LoVo (cell line): ENCODE measurements around the gene DBX1.
"Not testable (repeated sequence)": the region's sequence is repeated elsewhere in the genome, so short reads cannot be mapped to it uniquely, and the experiment has no call there.

Experiments used
- DNase-seq: peaks from one replicate; pipeline ENCODE4 v3.0.0-alpha.2; 2016; ENCODE audit warnings: low spot score

The DBX1 gene

DNA sequence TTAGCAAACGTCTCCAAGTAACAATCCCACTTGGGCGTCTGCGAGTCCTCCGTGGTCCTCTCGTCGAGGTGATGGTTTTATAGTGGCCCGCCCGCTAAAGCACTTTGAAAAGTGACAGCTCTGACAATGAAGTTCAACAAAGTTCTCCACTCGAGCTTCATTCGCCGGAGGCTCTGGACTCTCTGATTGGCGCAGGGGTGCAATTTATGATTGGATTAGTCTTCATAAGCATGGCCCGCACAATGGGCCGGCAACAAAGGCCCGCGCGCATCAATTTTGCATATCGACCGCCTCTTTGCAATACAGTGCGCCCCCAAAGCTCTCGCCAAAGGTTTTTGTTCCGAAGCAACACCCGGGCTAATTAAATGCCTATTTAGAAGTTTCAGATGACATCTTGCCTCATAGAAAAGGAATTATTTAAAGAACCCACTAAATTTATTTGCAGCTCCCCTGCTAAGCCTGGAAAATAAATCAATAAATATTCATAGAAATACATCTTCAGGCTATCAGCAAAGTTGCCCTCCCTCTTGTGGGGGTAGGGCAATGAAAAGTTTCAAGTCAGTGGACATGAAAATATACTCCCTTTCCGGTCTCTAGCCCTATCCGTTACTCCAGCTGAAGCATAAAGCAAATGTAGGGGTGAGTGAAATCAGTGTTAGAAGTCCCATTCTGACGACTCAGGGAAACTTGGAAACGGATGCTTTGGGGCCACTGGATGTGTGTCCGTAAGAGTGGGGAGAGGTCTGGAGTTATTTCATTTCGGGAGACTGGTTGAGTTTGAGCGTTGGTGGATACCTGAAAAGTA, at the start of gene DBX1:
DBX1 (minus strand) TSS at position 51 of the 805 bp plus-strand sequence. CDS start 151 bp downstream, outside the sequence.
- DNase-seq: no peak

GRCh38 chr11:20208622-20209111, 48.4 kb upstream of the DBX1 start:
- DNase-seq: no peak

- no peak for DNase-seq
Measured at GRCh38 chr11:20207781-20208621, 47.7 kb upstream of the DBX1 start.

GRCh38 chr11:20205807-20206206, 45.5 kb upstream of the DBX1 start:
- DNase-seq: no peak

- no peak for DNase-seq
Measured at GRCh38 chr11:20204681-20205080, 44.4 kb upstream of the DBX1 start.

DNA sequence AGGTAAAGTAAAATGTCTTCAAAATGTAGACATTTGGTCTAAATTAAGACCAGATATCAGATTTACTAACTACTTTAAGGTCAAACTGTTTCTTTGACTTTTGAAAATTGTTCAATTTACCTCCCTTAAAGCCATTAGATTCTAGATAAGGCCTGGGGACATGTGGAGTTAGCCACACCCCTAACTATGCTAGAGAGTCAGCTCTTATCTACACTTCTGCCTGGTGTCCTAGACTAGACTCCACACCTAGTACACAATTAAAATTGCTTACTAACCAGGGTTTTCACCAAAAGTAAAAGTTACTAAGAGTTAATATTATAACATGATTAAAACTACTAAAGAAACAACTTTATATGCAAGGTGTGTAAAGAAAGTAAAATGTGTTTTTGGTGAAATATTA, 43.6 kb upstream of the DBX1 start:
- no peak for DNase-seq

GRCh38 chr11:20201231-20201630, 41.0 kb upstream of the DBX1 start:
- DNase-seq: no peak

- not testable (repeated sequence) for DNase-seq
Measured at GRCh38 chr11:20200331-20200955, 40.2 kb upstream of the DBX1 start.

- DNase-seq: no peak
Measured at GRCh38 chr11:20197881-20198280, 37.6 kb upstream of the DBX1 start.

GRCh38 chr11:20194470-20194869, 34.2 kb upstream of the DBX1 start:
- DNase-seq: no peak

GRCh38 chr11:20193307-20193706, 33.0 kb upstream of the DBX1 start:
- DNase-seq: no peak

DNA sequence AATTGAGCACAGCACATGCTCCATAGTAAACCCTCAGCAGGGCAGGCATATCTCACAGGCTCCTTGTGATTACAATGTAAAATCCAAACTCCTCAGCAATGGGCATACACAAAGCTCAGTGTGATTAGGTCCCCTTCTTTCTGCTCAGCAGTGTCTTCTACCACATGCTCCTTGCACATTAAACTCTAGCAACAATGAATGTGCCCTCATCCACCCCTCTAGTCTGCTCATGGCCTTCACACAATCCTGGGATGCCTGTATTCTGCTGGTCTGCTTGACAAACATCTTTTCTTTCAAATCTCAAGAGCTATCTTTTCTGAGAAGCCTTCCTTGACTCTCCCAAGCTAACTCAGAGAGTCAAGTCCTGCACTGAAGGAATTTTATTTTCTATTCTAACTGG, 32.4 kb upstream of the DBX1 start:
- no peak for DNase-seq

DNA sequence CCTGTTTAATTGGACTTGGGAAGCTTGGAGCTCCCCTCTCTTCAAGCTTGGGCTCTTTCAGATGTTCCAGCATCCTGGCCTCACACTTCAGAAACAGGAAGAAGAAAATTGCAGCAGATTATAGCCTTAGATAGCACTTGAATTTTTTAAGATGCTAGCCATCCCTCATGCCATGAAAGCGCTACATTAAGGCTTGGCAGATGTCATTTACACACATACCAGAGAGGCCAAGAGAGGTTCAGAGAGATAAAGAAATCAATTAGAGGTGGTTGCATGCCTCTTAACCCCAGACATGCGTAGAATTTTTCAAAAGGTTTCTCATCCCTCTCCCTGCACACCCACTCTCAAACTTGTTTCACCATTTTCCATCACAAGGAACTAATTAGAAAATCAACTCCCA, 31.9 kb upstream of the DBX1 start:
- no peak for DNase-seq

DNA sequence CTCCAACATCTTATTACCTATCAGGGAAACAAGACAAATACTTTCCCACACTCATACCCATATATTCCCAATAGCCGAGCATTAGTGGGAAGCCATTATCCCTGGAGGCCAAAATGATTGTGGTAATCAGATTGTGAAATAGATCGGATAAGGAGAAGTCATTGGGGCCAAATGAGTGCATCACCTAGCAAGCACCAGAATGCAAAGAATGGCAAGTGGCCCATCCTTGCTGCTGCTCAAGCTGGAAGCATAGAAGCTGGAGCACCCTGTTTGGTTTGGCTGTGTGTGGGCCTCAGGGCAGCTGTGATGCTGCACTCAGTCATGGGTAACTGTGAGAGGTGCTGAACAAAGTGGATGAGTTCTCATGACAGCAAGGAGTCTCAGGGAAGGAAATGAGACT, 18.7 kb upstream of the DBX1 start:
- DNase-seq: no peak

DNA sequence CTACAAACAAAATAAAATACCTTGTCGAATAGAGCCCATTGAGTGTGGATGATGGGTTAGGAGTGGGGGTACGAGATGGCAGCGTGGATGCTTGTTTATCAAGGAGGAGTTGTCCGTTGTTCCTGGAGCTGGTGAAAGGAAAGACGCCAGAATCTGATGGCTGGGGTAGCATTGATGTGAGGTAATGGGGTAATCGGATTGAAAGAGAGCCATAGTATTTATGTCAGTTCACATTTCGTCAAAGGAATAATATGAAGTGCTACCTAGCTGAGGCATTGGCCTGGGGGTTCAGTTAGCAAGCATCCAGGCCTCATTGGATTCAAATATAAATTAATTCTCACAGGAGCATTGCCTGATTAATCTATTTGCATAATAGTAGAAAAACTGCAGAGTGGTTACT, 16.9 kb upstream of the DBX1 start:
- DNase-seq: no peak

DNA sequence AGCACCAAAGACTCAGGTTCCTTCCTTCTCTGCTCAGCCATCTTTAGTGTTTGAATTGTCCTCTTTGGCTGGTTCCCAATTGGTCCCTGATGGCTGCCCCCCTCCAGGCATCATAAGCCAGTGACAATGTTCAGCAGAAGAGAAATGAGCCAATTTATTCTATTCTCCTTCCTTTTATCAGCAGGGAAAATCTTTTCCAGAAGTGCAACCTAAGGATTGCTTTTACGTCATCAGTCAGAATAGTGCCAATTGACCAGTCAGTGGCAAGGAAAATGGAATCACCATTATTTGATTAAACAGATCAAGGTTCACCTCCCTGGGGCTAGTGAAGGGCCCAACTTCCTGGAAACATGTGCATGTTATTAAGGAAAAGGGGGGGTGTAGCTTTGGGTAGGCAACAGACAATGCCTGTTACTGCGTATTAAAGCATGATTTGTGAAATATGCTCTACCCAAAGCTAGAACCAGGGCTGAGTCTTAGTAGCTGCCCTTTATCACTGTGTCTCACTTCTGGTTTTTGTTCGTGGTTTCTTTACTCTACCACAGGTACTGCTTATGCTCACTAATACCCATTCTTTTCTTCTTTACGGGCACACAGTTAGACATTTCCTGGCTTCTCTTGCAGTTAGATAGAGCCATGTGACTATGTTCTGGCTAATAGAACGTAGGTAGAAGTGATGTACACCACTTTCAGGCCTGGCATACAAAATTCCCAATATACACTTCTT, 12.6 kb upstream of the DBX1 start:
- no peak for DNase-seq

DNA sequence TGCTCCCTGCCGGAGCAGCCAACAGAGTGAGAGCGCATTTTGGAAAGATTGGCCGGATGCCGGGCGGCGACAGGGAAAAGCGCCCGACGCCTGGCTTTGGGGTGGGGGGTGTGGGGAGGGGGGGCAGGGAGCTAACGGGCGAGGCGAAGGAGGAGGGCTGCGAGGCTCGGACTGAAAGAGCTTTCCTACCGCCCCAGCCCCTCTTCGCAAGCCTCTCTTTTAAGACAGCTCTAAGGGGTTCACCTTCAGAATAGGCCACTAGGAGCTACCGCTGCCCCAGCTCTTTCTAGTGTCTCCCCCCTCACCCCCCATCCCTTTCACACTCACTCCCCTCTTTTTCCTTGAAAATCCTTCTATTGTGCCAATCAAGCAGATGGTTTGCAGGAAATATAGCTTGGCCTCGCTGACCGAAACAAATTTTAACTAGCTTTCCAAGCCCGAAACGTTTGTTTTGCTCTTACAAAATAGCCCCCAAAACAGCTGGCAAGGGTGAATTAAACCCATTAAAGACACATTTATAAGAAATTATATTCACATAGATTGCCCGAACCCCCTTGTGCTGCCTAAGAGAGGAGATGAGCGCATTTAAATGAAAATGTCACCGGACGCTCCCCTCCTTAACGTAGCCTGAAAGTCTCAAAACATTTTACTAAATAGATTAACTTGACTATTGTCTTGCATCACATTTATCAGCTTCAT, 3.7 kb upstream of the DBX1 start:
- no peak for DNase-seq

GRCh38 chr11:20162824-20163782, 2.8 kb upstream of the DBX1 start:
- no peak for DNase-seq

DNA sequence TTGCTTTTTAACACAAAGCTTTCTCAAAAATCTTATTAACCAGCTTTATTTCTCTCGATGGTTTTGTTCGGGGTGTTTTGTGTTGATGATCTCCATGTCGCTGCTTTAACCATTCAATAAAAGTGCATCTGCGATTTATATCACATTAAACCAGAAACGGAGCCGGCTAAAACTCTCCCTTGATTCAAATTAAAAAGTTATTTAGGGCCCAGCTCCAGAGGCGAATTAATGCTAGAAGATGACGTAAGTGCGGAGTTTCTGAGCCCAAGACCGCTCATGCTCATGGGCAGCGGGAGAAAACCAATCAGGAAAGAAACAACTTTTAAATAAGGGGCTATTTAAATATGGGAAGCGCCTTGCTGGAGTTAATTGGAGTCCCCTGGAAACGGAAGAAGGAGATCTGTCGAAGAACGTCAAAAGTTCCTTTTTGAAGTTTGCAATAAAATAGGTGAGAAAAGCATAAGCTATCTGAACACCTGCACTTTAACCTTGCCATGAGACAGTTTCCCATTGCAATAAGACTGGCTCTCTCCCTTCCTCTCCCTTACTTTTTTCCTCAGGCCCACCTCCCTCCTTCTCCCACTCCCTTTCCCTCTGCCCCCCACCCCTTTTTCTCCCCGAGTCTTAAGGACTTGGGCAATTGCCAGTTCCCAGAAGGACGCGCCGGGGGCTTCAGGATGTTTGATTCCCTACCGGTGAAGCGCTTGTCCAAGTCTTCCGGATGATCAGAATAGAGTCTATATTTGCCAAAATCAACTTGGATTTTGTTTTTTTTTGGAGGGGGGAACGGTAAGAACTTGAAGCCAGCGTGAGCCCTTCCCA, 1.9 kb upstream of the DBX1 start:
- DNase-seq: no peak
